ENCODE data around the gene DUS1L.

Gene DUS1L

GRCh38 chr17:82038796-82039409 lies 26.7 kb downstream of the DUS1L start:
- DNase-seq = peak; percentile 54 to 73 (median 67)

GRCh38 chr17:82037889-82038195 lies 27.8 kb downstream of the DUS1L start:
- DNase-seq = no peak

- DNase-seq = peak; percentile 96 to 99 (median 98)
Measured at GRCh38 chr17:82037092-82037888, 28.3 kb downstream of the DUS1L start, which contains the start of gene DCXR. TSS of gene DCXR (minus strand) at chr17:82037697. CDS start at chr17:82037682, 15 bp downstream.

GRCh38 chr17:82036634-82037091 lies 28.9 kb downstream of the DUS1L start:
- DNase-seq = no peak

GRCh38 chr17:82035956-82036633 lies 29.5 kb downstream of the DUS1L start:
- no peak for DNase-seq

GRCh38 chr17:82035488-82035887 lies 30.1 kb downstream of the DUS1L start:
- DNase-seq = no peak

- no peak for DNase-seq
Measured at GRCh38 chr17:82034371-82035011, 31.1 kb downstream of the DUS1L start.

GRCh38 chr17:82033359-82034085 lies 32.1 kb downstream of the DUS1L start:
- no peak for DNase-seq

- no peak for DNase-seq
Measured at GRCh38 chr17:82031885-82032627, 33.5 kb downstream of the DUS1L start.

GRCh38 chr17:82031303-82031884 lies 34.2 kb downstream of the DUS1L start, which contains the start of gene RAC3:
TSS of gene RAC3 (plus strand) at chr17:82031678. CDS start at chr17:82031762, 84 bp downstream.
- DNase-seq = peak in 2 of 3 donors; percentile 37 to 69

- peak; percentile 86 to 92 (median 88) for DNase-seq
Measured at GRCh38 chr17:82030470-82031302, 34.9 kb downstream of the DUS1L start.

GRCh38 chr17:82029990-82030469 lies 35.6 kb downstream of the DUS1L start:
- DNase-seq = no peak

- no peak for DNase-seq
Measured at GRCh38 chr17:82029391-82029790, 36.2 kb downstream of the DUS1L start.

GRCh38 chr17:82028966-82029365 lies 36.6 kb downstream of the DUS1L start:
- DNase-seq = no peak

GRCh38 chr17:82028246-82028645 lies 37.4 kb downstream of the DUS1L start:
- no peak for DNase-seq

GRCh38 chr17:82025401-82026107 lies 40.0 kb downstream of the DUS1L start:
- no peak for DNase-seq

GRCh38 chr17:82024859-82025258 lies 40.7 kb downstream of the DUS1L start:
- no peak for DNase-seq

GRCh38 chr17:82023447-82024241 lies 42.0 kb downstream of the DUS1L start:
- DNase-seq = peak; percentile 34 to 59 (median 43)
